Trophoblast cell (in vitro differentiated cells and primary cell): Measurements from ENCODE around the gene DLL4.

Experiments used
- DNase-seq, 2 donors: peaks; one replicate each; pipeline ENCODE4 v3.0.0-alpha.2; 2016
- H2AFZ ChIP-seq: 2 replicates; pipeline ENCODE4 v1.6.1; 2013; ENCODE audit warnings: low read length, moderate library complexity, mild to moderate bottlenecking; ENCODE audit not compliant: insufficient read depth, poor library complexity
- H2AK5ac ChIP-seq: 2 replicates; pipeline ENCODE4 v1.6.1; 2013; ENCODE audit warnings: mild to moderate bottlenecking, low read length
- H2BK120ac ChIP-seq: 2 replicates; pipeline ENCODE4 v1.6.1; 2013; ENCODE audit warnings: low read length, mild to moderate bottlenecking, moderate library complexity; ENCODE audit not compliant: insufficient read depth, poor library complexity
- H2BK12ac ChIP-seq: 2 replicates; pipeline ENCODE4 v1.6.1; 2013; ENCODE audit warnings: mild to moderate bottlenecking, low read length, moderate library complexity
- H2BK5ac ChIP-seq: 2 replicates; pipeline ENCODE4 v1.6.1; 2013; ENCODE audit warnings: low read length, low read depth, moderate library complexity, mild to moderate bottlenecking; ENCODE audit not compliant: poor library complexity
- H3K14ac ChIP-seq: 2 replicates; pipeline ENCODE4 v1.6.1; 2013; ENCODE audit warnings: mild to moderate bottlenecking, low read length
- H3K18ac ChIP-seq: 2 replicates; pipeline ENCODE4 v1.6.1; 2013; ENCODE audit warnings: mild to moderate bottlenecking, low read length
- H3K23ac ChIP-seq: 2 replicates; pipeline ENCODE4 v1.6.1; 2013; ENCODE audit warnings: low read length
- H3K27ac ChIP-seq: 2 replicates; pipeline ENCODE4 v1.5.1; 2013; ENCODE audit warnings: low read depth, mild to moderate bottlenecking, inconsistent platforms, low read length, moderate library complexity
- H3K27me3 ChIP-seq: 2 replicates; pipeline ENCODE4 v1.6.1; 2013; ENCODE audit warnings: inconsistent platforms, mild to moderate bottlenecking, low read length, moderate library complexity; ENCODE audit not compliant: insufficient read depth
- H3K36me3 ChIP-seq, 2 experiments: 1 replicate in 1 of 2; 2 replicates in 1 of 2; pipeline ENCODE4 v1.6.1; 2013; ENCODE audit warnings: low read length in 2 of 2, mild to moderate bottlenecking in 2 of 2, moderate library complexity in 1 of 2; ENCODE audit not compliant: insufficient read depth in 2 of 2, control insufficient read depth in 1 of 2
- H3K4ac ChIP-seq: 2 replicates; pipeline ENCODE4 v1.6.1; 2013; ENCODE audit warnings: low read depth, mild to moderate bottlenecking, low read length, moderate library complexity
- H3K4me1 ChIP-seq, 2 experiments: 1 replicate in 1 of 2; 2 replicates in 1 of 2; pipeline ENCODE4 v1.6.1; 2013; ENCODE audit warnings: low read length in 2 of 2, mild to moderate bottlenecking in 2 of 2, moderate library complexity in 1 of 2; ENCODE audit not compliant: insufficient read depth in 2 of 2, control insufficient read depth in 1 of 2
- H3K4me2 ChIP-seq: 2 replicates; pipeline ENCODE4 v1.6.1; 2013; ENCODE audit warnings: inconsistent platforms, mild to moderate bottlenecking, low read length, moderate library complexity
- H3K4me3 ChIP-seq: 2 replicates; pipeline ENCODE4 v1.5.1; 2013; ENCODE audit warnings: mild to moderate bottlenecking, low read depth, low read length, inconsistent platforms
- H3K79me1 ChIP-seq: one replicate; pipeline ENCODE4 v1.6.1; 2013; ENCODE audit warnings: low read length
- H3K79me2 ChIP-seq: 2 replicates; pipeline ENCODE4 v1.6.1; 2013; ENCODE audit warnings: low read length, mild to moderate bottlenecking; ENCODE audit not compliant: control insufficient read depth, insufficient read depth, poor library complexity
- H3K9ac ChIP-seq: 2 replicates; pipeline ENCODE4 v1.6.1; 2013; ENCODE audit warnings: mild to moderate bottlenecking, low read length
- H3K9me3 ChIP-seq: 2 replicates; pipeline ENCODE4 v1.6.1; 2013; ENCODE audit warnings: low read depth, mild to moderate bottlenecking, control low read depth, inconsistent platforms, low read length; ENCODE audit not compliant: insufficient read depth
- H4K12ac ChIP-seq: 2 replicates; pipeline ENCODE4 v1.6.1; 2013; ENCODE audit warnings: low read depth, mild to moderate bottlenecking, low read length, moderate library complexity
- H4K8ac ChIP-seq: 2 replicates; pipeline ENCODE4 v1.6.1; 2013; ENCODE audit warnings: low read depth, mild to moderate bottlenecking, low read length, moderate library complexity
- H4K91ac ChIP-seq: one replicate; pipeline ENCODE4 v1.6.1; 2013; ENCODE audit warnings: low read depth, mild to moderate bottlenecking, low read length, moderate library complexity
- WGBS: extraction: QIAGEN DNeasy Blood & Tissue Kit; methylation state at CpG from one replicate; pipeline ENCODE4 v1.1.7; 2013; ENCODE audit warnings: missing lambda C conversion rate; ENCODE audit not compliant: insufficient read length, insufficient coverage; ENCODE audit errors: extremely low coverage; 5-methylcytosine and 5-hydroxymethylcytosine counted together

Gene DLL4

DNA sequence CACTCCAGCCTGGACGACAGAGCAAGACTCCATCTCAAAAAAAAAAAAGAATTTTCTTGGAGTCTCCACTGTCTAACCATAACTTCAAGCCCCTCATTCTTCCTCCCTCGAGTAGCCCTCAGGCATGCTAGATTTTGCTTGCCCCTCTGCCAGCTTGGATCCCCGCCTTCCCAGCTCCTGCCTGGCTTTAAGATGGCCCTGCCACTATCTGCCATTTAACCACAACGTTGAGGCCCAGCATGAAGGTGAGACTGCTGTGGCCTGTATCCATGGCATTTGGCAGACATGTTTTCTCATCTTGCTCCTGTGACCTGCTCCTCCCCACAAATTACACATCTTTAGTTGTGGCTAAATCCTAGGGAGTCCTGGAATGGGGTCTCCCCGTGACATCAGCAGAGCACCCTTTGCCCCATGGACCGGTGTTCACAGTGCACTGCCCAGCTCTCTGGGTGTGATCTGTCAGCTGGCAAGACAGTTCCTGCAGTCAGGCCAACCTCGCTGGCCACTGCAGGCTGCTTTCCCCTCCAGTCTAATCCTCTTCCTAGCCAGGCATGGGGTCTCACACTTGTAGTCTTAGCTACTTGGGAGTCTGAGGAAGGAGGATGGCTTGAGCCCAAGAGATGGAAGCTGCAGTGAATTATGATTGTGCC is 24.5 kb upstream of the DLL4 start:
- peaks cover 4% of the 10 kb centered on the region in 2 experiments for H3K4me1 ChIP-seq
- no peak for DNase-seq

DNA sequence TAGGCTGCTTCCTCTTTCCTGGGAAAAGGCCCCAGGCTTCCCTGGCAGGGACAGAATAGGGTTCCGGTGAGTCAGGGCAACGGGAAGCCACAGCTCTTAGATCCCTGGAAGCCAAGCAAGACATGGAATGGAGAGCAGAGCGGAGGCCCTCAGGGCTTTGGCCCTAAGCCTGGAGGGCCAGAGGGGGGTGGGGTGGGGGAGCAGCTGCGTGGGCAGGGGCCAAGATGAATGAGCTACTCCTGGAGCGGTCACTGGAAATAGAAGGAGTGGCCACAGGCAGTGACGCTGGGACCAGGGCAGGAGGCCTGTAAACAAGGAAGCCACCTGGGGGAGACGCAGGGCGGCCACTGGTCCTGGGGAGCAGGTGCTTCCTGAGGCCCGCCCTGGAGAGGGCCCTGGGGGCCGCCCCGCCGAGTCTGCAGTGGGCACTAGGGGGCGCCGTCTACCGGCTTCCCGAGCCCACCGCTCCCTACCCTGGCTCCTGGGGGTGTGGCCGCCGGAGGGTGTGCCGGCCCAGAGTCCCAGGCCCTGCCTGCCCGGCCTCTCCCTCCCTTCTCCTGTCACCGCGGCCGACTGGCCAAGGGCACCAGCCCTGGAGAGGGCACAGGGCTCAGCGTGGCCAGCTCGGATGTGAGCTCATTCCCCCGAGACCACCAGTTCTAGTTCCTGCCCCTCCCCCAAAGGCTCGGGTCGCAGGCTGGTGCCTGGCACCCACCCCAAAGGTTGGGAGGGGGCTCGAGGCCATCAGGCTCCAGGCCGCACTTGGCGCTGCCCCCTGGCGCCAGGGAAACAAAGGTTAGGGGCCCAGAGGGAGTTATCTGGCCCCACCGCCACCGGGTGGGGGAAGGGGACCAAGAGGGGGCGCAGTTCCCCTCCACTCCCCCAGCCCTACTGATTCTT is 22.8 kb upstream of the DLL4 start:
- peaks cover 4 to 6% of the 10 kb centered on the region in 2 experiments for H3K4me1 ChIP-seq
- peak overlapping the region; percentile 66 for H3K4me3 ChIP-seq
- peak overlapping the region; percentile 19 for H2BK12ac ChIP-seq
- peak overlapping the region; percentile 17 for H4K91ac ChIP-seq
- no CpG with 5 or more reads among the region's 36 CpGs for WGBS
- peaks cover 22 to 27% of the 10 kb centered on the region in 2 experiments for H3K36me3 ChIP-seq
- peak overlapping the region; percentile 3 for H3K27ac ChIP-seq
- H2AFZ ChIP-seq, result peak overlapping the region; percentile 14
- H2BK120ac ChIP-seq, result peak overlapping the region; percentile 29
- no peak overlapping the region for H3K23ac ChIP-seq
- peak overlapping the region; percentile 42 for H3K18ac ChIP-seq
- H2BK5ac ChIP-seq, result no peak overlapping the region
- no peaks in the 10 kb centered on the region for H3K79me2 ChIP-seq
- no peak overlapping the region for H4K12ac ChIP-seq
- H3K4me2 ChIP-seq, result peak overlapping the region; percentile 93
- peak overlapping the region; percentile 16 for H3K14ac ChIP-seq
- peak overlapping the region; percentile 62 for H4K8ac ChIP-seq
- peak; percentile 89 to 93 for DNase-seq
- no peak overlapping the region for H3K4ac ChIP-seq
- no peaks in the 10 kb centered on the region for H3K27me3 ChIP-seq
- H3K9me3 ChIP-seq, result no peaks in the 10 kb centered on the region
- H3K79me1 ChIP-seq, result peaks cover 4% of the 10 kb centered on the region
- no peak overlapping the region for H3K9ac ChIP-seq
- H2AK5ac ChIP-seq, result peak overlapping the region; percentile 11

More for the DNA sequence above, 24.5 kb upstream of the DLL4 start:
- Histone ChIP-seq H3K79me2 (no peaks in the 10 kb centered on the region), H3K36me3 (peaks cover 38 to 43% of the 10 kb centered on the region in 2 experiments), H3K4ac (no peak overlapping the region), H2BK12ac (no peak overlapping the region), H2BK5ac (no peak overlapping the region), H3K9me3 (peaks cover 3% of the 10 kb centered on the region), H3K23ac (no peak overlapping the region), H3K4me3 (no peak overlapping the region), H4K91ac (no peak overlapping the region), H3K4me2 (no peak overlapping the region), H3K27me3 (no peaks in the 10 kb centered on the region), H2AFZ (no peak overlapping the region), H3K79me1 (peaks cover 4% of the 10 kb centered on the region), H3K9ac (no peak overlapping the region), H2AK5ac (no peak overlapping the region), H4K8ac (no peak overlapping the region), H4K12ac (no peak overlapping the region), H3K27ac (no peak overlapping the region), H3K14ac (no peak overlapping the region), H2BK120ac (no peak overlapping the region), H3K18ac (no peak overlapping the region)
- no CpG with 5 or more reads among the region's 7 CpGs for WGBS

DNA sequence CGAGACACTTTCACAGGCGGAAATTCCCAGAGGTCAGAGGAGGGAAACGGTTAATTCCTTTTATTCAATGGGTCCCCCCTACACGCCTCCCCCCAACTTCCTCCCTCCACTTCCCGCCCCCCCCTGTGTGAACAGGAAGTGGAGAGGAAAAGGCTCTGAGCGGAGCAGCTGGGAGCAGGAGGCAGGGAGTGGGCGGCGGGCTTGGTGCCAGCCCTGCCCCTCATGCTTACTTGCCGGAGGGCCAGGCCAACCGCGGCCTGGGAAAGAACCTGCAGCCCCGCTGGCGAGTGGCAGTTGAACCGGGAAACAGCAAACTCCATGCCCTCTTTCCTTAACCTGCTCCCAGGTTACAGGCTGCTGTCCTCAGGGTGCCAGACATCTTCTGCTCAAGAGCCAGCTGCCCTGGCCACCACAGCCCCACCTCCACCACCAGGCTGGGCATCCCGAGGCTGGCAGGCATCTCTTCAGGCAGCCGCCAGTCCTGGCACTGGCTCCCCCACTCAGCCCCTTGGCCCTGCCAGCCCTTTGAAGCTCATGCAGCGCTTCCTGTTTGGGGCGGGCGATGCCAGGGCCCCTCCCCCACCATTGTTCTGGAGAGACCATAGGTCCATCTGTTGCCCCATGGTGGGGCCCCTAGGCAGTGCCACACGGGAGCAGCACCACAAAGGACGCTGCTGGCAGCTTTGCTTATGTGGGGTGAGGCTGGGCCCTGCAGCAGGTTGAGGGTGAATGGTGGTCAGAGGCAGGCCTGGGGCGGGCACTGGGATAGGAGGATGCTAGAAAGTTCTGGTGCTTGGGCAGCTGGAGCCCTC is 21.9 kb upstream of the DLL4 start:
- peaks cover 1% of the 10 kb centered on the region for H3K9me3 ChIP-seq

DNA sequence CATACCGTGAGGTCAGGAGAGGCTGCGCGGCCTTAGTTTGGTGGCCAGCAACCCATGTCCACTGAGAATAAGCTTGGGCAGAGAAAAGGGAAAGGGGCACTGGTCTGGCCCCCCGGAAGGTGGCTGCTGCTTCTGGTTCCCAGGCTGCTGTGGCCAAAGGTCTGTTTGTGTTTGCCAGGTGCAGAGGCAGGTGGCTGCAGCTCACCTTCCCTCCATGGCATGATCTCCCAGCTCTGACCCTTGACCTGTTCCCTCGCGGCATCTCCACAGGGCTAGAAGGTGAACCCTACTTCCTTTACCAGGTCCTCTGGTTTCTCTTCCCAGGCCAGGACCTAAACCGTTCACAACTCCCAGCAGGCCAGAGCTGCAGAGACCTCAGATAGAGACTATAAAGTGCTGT is 21.0 kb upstream of the DLL4 start:
- no peak overlapping the region for H3K14ac ChIP-seq
- no peak overlapping the region for H2BK120ac ChIP-seq
- no CpG with 5 or more reads among the region's 7 CpGs for WGBS
- H3K4me2 ChIP-seq, result no peak overlapping the region
- H3K36me3 ChIP-seq, result peaks cover 13 to 16% of the 10 kb centered on the region in 2 experiments
- no peak overlapping the region for H4K12ac ChIP-seq
- no peaks in the 10 kb centered on the region for H3K79me2 ChIP-seq
- no peak overlapping the region for H4K8ac ChIP-seq
- no peak overlapping the region for H3K9ac ChIP-seq
- no peak overlapping the region for H3K27ac ChIP-seq
- no peak overlapping the region for H2AFZ ChIP-seq
- no peak overlapping the region for H3K23ac ChIP-seq
- H3K9me3 ChIP-seq, result peaks cover 1% of the 10 kb centered on the region
- H2BK5ac ChIP-seq, result no peak overlapping the region
- H3K27me3 ChIP-seq, result no peaks in the 10 kb centered on the region
- peaks cover 4% of the 10 kb centered on the region for H3K79me1 ChIP-seq
- no peak overlapping the region for H3K4me3 ChIP-seq
- no peak overlapping the region for H3K4ac ChIP-seq
- H2BK12ac ChIP-seq, result no peak overlapping the region
- peaks cover 4 to 6% of the 10 kb centered on the region in 2 experiments for H3K4me1 ChIP-seq
- no peak overlapping the region for H2AK5ac ChIP-seq
- no peak overlapping the region for H3K18ac ChIP-seq
- H4K91ac ChIP-seq, result no peak overlapping the region
- DNase-seq, result no peak

More for the DNA sequence above, 21.9 kb upstream of the DLL4 start:
- H3K4me1 ChIP-seq, result peaks cover 4 to 6% of the 10 kb centered on the region in 2 experiments
- no peak overlapping the region for H2BK5ac ChIP-seq
- H3K79me1 ChIP-seq, result peaks cover 4% of the 10 kb centered on the region
- H3K4ac ChIP-seq, result no peak overlapping the region
- no peak overlapping the region for H3K4me3 ChIP-seq
- peaks cover 22 to 25% of the 10 kb centered on the region in 2 experiments for H3K36me3 ChIP-seq
- no peak overlapping the region for H2AK5ac ChIP-seq
- H3K27me3 ChIP-seq, result no peaks in the 10 kb centered on the region
- H4K8ac ChIP-seq, result peak overlapping the region; percentile 62
- no peak overlapping the region for H3K27ac ChIP-seq
- peak overlapping the region; percentile 38 for H3K18ac ChIP-seq
- H3K23ac ChIP-seq, result no peak overlapping the region
- peak overlapping the region; percentile 93 for H3K4me2 ChIP-seq
- H2AFZ ChIP-seq, result no peak overlapping the region
- WGBS, result no CpG with 5 or more reads among the region's 22 CpGs
- no peak overlapping the region for H3K14ac ChIP-seq
- no peak overlapping the region for H4K91ac ChIP-seq
- no peak overlapping the region for H2BK120ac ChIP-seq
- H3K79me2 ChIP-seq, result no peaks in the 10 kb centered on the region
- no peak overlapping the region for H4K12ac ChIP-seq
- no peak overlapping the region for H2BK12ac ChIP-seq
- no peak overlapping the region for H3K9ac ChIP-seq
- DNase-seq, result no peak
